GM13976 (cell line): Measurements from ENCODE around the gene CDCA7.

Experiments
- DNase-seq: peaks from one replicate; pipeline ENCODE4 v3.0.0; 2012; ENCODE audit warnings: low spot score
- in situ Hi-C: fragments of 300-500 bp; cut with MboI; formaldehyde crosslinking; loops from one replicate; pipeline ENCODE4 v1.12.0; 2022; ENCODE audit warnings: low sequenced_read_pairs, mixed read lengths, inconsistent platforms; ENCODE audit not compliant: unreplicated experiment
- TF ChIP-seq, protein P1 (sequence below): IDR thresholded peaks from 2 replicates; pipeline ENCODE4 v1.5.1; 2012; ENCODE audit warnings: borderline replicate concordance, mild to moderate bottlenecking; ENCODE audit not compliant: insufficient read depth; ENCODE audit errors: extremely low read depth, missing control alignments, control extremely low read depth

Gene CDCA7

GRCh38 chr2:173392731-173393130 lies 38.1 kb downstream of the CDCA7 start:
- TF ChIP-seq, protein P1, sequence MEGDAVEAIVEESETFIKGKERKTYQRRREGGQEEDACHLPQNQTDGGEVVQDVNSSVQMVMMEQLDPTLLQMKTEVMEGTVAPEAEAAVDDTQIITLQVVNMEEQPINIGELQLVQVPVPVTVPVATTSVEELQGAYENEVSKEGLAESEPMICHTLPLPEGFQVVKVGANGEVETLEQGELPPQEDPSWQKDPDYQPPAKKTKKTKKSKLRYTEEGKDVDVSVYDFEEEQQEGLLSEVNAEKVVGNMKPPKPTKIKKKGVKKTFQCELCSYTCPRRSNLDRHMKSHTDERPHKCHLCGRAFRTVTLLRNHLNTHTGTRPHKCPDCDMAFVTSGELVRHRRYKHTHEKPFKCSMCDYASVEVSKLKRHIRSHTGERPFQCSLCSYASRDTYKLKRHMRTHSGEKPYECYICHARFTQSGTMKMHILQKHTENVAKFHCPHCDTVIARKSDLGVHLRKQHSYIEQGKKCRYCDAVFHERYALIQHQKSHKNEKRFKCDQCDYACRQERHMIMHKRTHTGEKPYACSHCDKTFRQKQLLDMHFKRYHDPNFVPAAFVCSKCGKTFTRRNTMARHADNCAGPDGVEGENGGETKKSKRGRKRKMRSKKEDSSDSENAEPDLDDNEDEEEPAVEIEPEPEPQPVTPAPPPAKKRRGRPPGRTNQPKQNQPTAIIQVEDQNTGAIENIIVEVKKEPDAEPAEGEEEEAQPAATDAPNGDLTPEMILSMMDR, result no peak
- in situ Hi-C loops, result no loop called here
- DNase-seq, result no peak

DNA sequence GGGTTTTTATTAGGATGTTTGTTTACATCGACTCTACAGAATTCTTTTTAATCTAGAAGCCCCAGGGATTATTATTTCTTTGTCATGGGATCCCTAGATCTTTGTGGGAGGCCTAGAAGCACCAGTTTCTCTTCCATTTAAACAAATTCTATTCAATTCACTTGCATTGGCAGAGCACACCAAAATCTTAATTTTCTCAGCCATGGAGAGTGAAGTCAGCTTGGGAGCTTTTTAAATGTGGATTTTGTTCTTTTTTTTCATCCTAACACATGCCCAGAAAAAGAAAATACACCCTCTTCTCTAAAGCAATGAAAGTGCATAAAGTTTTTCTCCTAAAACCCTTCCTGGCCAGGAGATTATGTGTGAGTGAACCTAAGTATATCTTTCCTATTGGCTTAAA lies 38.5 kb downstream of the CDCA7 start:
- TF ChIP-seq, protein P1, result no peak
- in situ Hi-C loops, result no loop called here
- no peak for DNase-seq

DNA sequence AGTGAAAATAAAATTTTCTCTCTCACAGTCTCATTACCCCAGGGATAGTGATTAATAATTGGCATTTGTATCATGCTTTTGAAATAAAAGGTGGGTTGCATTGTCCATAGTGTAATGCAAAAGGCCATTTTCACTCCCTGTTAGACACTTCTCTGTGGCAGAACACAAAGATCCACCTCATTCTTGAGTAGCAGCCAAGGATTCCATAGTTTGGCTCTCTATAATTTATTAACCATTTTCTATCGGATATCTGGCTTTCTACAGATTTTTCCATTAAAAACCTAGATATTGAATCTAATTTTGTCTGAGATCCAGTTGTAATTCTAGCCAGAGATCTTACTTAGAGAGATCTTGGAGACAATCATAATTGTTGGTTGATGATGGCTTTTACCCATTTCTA lies 39.0 kb downstream of the CDCA7 start:
- in situ Hi-C loops, result no loop called here
- no peak for DNase-seq
- TF ChIP-seq, protein P1, result no peak

DNA sequence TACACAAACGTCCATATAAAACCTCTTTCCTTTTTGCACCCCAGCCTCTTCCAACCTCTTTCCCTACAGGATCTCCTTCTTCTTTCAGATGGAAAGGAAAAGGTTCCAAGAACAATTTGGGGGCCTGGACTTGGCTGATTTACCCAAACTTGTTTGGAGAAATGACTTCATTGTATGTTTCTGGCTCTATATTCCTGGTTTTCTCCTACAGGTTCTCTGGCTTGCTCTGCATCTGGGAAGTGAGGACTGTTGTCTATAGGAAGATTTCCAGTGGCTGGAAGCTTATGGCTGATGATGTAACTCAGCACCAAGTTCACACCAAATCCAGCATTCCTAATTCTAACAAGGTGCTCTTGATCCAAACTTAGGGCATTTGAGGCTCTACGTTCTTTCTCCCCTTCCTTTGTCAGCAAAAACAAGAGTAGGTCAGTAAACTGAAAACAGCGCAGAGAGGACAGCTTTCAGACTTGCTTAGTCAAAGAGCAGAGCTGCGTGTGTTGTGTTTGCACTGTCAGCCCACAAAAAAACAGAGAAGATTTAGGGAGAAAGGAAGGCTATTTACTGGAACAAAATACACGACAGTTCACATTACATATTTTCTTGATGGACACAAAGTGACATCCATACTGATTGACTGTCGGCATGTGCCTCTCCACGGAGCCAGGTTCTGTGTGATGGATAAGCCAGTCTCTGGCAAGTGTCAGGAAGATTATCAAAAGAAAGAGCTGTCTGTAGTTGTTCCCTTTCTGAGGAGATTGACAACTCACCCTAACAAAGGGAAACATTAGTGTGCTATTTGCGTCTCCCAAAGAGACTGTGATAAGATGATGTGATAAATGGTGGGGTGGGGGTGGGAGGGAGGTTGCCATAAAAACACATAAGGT lies 39.7 kb downstream of the CDCA7 start:
- no peak for DNase-seq
- TF ChIP-seq, protein P1, result no peak
- in situ Hi-C loops, result no loop called here

DNA sequence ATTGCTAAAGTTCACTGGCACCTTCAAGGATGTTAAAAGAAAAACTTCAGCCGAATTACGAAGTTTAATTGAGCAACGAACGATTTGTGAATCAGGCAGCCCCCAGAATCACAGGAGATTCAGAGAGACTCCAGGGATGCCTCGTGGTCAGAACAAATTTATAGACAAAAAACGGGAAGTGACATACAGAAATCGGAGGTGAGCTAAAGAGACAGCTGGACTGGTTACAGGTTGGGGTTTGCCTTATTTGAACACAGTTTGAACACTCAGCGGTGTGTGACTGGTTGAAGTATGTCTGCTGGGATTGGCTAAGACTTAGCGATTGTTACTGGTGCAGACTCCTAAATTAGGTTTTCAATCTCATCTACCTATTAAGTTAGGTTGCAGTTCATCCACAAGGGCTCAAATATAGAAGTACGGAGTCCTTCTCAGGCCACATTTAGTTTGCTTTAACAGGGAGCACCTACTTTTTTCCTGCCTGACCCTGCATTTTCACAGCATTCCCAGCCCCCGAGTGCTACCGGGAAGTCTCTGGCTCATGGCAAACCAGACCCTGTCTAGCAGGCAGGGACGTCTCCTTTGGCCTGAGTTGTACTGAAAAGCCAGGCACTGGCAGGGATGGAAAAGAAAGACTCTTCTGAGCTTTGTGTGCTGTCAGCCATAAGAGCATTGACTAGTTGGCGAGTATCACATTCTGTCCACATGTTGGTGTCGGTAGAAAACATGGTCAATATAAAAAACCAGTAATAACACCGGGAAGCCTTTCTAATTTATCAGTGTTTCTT lies 41.1 kb downstream of the CDCA7 start:
- TF ChIP-seq, protein P1, result no peak
- in situ Hi-C loops, result no loop called here
- no peak for DNase-seq

DNA sequence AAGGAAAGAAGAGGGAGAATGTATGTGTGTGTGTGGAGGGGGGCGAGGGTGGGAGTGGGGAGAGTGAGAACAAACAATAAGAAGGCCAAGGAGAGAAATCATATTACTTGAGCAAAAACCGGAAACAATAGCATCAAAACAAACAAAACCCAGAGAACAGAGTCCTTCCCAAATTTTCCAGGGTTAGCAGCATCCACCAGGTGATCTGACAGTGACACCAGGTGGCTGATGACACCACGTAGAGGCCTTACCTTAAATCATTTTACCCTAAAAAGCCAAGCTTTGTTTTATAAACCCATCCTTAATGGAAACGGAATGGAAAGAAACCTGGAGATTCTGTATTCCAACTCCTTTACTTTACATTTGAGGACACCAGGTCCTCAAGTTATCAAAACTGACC lies 42.9 kb downstream of the CDCA7 start:
- in situ Hi-C loops, result no loop called here
- no peak for DNase-seq
- TF ChIP-seq, protein P1, result no peak
